Endothelial cell of umbilical vein (primary cell): ENCODE data around the gene IQGAP3.

ENCODE experiments used
- JUN ChIP-seq: IDR thresholded peaks from 2 replicates; pipeline ENCODE4 v1.6.1; 2011; ENCODE audit warnings: borderline replicate concordance, low read depth; ENCODE audit not compliant: insufficient read length, insufficient read depth
- TF ChIP-seq, protein P1 (sequence below), 2 donors: IDR thresholded peaks; 1 replicate in 1 of 2; 2 replicates in 1 of 2; pipeline ENCODE4 v1.5.1; 2011; ENCODE audit warnings: low read length in 2 of 2, mild to moderate bottlenecking in 2 of 2, moderate library complexity in 2 of 2, control low read depth in 1 of 2, inconsistent platforms in 1 of 2, low read depth in 1 of 2; ENCODE audit not compliant: insufficient read depth in 1 of 2; ENCODE audit errors: extremely low read depth in 1 of 2

DNA sequence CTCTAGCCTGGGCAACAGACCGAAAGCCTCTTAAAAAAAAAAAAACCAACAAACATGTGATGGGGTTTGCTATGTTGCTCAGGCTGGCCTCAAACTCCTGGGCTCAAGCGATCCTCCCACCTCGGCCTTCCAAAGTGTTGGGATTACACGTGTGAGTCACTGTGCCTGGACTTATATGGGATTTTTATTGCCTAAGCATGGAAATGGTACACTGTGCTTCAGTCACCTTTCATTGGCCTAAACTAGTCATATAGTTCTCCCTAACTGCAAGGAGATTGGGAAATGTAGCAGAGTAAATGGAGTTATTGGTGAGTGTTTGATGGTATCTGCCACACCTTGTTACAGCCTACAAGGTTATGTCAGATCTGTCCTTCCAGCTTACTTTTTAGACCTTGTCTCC is 54.6 kb downstream of the IQGAP3 start:
- no peak for TF ChIP-seq JUN
- TF ChIP-seq, protein P1, sequence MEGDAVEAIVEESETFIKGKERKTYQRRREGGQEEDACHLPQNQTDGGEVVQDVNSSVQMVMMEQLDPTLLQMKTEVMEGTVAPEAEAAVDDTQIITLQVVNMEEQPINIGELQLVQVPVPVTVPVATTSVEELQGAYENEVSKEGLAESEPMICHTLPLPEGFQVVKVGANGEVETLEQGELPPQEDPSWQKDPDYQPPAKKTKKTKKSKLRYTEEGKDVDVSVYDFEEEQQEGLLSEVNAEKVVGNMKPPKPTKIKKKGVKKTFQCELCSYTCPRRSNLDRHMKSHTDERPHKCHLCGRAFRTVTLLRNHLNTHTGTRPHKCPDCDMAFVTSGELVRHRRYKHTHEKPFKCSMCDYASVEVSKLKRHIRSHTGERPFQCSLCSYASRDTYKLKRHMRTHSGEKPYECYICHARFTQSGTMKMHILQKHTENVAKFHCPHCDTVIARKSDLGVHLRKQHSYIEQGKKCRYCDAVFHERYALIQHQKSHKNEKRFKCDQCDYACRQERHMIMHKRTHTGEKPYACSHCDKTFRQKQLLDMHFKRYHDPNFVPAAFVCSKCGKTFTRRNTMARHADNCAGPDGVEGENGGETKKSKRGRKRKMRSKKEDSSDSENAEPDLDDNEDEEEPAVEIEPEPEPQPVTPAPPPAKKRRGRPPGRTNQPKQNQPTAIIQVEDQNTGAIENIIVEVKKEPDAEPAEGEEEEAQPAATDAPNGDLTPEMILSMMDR (IDR thresholded peaks at IDR 0.05; ENCODE audit: extremely low read depth in 1 of 2, insufficient read depth in 1 of 2, low read depth in 1 of 2, low read length in 2 of 2), result no peak
